ENCODE measurements around the gene LSM4. TPM values are rescaled to one million over a fixed set of nuclear protein-coding genes. Genes with fewer than 3 reads are reported as not detected.

LSM4 gene
- total RNA-seq, 1 donor from 2014 or later = 196 TPM

DNA sequence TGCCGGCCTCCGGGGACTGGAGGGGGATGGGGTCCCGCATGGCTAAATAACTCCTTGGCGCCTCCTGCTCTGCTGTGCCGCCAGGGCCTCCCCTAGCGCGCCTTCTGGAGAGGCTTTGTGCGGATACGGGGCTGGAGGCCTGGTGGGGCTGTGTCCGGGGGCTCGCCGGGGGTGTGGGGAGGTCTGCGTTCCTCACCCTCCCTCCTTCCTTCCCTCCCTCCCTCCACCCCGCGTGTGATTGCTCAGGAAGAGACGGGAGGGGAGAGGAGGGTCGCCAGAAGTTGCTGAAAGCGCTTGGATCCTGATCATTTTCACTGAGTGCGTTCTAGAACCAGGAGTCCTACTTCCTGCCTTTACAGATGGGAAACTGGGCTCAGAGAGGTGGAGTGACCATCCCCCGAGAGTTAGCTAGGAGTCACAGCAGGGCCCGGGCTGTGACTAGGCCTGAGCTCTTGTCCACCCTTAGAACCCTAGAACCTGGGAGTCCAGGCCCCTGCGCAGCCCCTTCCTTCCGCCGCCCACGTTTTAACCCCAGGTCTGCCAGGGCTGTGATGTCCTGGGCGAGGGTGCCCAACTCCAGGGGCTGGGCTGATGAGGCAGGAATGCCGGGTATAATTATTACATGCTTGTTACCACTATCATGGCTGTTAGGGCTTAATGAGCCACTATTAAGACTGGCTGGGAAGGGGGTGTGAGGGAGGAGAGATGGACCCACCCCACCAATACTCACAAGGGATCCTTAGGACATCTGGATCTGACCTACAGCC, 40.7 kb downstream of the LSM4 start:
- Mint-ChIP-seq H3K27me3 (peaks cover 6% of the 10 kb centered on the region), H3K27ac (peak overlapping the region; percentile 96), H3K9me3 (no peaks in the 10 kb centered on the region), H3K4me3 (peak overlapping the region; percentile 84), H3K36me3 (peaks cover 8% of the 10 kb centered on the region), H3K4me1 (ENCODE audit: unreplicated experiment) (peaks cover 37% of the 10 kb centered on the region)
- DNase-seq (ENCODE audit: extremely low spot score, unreplicated experiment) = no peak
- TF ChIP-seq, protein P1, sequence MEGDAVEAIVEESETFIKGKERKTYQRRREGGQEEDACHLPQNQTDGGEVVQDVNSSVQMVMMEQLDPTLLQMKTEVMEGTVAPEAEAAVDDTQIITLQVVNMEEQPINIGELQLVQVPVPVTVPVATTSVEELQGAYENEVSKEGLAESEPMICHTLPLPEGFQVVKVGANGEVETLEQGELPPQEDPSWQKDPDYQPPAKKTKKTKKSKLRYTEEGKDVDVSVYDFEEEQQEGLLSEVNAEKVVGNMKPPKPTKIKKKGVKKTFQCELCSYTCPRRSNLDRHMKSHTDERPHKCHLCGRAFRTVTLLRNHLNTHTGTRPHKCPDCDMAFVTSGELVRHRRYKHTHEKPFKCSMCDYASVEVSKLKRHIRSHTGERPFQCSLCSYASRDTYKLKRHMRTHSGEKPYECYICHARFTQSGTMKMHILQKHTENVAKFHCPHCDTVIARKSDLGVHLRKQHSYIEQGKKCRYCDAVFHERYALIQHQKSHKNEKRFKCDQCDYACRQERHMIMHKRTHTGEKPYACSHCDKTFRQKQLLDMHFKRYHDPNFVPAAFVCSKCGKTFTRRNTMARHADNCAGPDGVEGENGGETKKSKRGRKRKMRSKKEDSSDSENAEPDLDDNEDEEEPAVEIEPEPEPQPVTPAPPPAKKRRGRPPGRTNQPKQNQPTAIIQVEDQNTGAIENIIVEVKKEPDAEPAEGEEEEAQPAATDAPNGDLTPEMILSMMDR (conservative IDR thresholded peaks at IDR 0.05) = peak; percentile 43

DNA sequence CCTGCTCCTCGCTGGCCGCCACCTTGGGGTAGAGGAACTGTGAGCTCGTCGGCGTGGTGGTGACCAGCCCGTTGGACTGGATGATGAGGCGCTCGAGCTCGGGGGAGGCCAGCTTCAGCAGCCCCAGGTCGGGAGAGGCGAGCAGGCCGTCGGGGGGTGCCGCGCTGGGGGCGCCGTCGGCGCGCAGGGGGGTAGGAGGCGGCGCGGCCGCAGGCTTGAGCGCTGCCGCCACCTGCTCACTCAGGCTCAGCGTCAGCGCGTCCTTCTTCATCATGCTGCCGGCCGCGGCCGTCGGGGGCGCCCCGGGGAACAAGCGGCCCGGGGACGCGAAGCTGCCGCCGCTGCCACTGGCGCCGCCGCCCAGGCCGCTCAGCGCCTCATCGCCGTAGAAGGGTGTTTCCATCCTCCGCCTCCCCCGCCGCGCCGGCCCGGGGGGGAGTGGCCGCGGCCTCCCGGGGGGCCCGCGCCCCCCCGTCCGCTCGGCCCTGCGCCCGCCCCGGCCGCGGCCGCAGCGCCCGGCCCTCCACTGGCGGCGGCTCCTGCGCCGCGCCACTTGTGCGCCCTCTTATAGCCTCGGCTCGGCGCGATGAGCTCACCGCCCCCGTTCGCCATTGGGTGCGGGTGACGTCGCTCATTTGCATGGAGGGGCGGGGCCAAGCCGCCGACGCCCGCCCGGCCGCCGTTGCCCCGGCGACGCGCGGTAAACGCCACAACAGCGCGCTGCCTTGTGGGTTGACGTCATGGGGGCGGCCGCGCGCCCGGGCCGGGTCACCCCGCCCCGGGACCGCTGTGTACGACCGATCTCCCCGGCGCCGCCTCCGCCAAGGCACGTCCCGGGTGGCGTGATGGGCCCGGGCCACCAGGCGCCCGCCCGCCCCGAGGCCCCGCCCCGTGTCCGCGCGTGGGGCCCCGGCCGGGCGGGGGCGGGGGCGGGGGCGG, 41.5 kb downstream of the LSM4 start, which contains the start of gene JUND:
Gene JUND, minus strand, starts transcription at position 541 of the 939 bp plus-strand sequence. Its CDS starts 138 bp downstream, at position 403.
- peaks cover 6% of the 10 kb centered on the region for H3K27me3 Mint-ChIP-seq
- no peaks in the 10 kb centered on the region for H3K9me3 Mint-ChIP-seq
- H3K4me3 Mint-ChIP-seq = peak within 1 kb of the TSS; percentile 92
- DNase-seq (ENCODE audit: extremely low spot score, unreplicated experiment) = peak; percentile 99
- H3K27ac Mint-ChIP-seq = peak within 1 kb of the TSS; percentile 96
- H3K36me3 Mint-ChIP-seq = peaks cover 8% of the 10 kb centered on the region
- TF ChIP-seq, protein P1 (conservative IDR thresholded peaks at IDR 0.05) = peak; percentile 21
- peaks cover 28% of the 10 kb centered on the region for H3K4me1 Mint-ChIP-seq (ENCODE audit: unreplicated experiment)

DNA sequence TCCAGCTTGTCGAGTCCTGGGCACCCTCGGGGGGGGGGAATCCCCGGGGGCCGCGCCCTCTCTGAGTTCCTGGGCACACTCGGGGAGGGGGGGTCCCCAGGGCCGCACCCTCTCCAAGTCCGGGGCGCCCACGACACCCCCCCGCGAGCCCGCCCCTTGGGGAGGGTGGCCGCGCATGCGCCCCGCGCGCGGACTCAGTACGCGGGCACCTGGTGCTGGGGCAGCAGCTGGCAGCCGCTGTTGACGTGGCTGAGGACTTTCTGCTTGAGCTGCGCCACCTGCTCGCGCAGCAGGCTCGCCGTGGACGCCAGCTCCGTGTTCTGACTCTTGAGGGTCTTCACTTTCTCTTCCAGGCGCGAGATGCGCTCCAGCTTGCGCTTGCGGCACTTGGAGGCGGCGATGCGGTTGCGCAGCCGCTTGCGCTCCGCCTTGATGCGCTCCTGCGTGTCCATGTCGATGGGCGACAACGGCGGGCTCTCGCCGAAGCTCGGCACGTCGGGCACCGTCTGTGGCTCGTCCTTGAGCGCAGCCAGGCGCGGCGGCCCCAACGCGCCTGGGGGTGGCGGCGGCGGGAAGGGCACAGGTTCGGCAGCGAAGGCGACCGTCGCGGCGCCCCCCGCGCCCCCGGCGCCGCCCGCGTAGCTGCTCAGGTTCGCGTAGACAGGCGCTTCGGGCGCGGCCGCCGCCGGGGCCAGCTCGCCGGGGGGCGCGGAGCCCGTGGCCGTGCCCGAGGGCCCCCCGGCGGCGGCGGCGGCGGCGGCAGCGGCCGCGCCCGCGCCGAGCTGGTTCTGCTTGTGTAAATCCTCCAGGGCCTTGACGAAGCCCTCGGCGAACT, 42.4 kb downstream of the LSM4 start:
- peaks cover 24% of the 10 kb centered on the region for H3K4me1 Mint-ChIP-seq (ENCODE audit: unreplicated experiment)
- H3K4me3 Mint-ChIP-seq = peak overlapping the region; percentile 92
- no peaks in the 10 kb centered on the region for H3K9me3 Mint-ChIP-seq

DNA sequence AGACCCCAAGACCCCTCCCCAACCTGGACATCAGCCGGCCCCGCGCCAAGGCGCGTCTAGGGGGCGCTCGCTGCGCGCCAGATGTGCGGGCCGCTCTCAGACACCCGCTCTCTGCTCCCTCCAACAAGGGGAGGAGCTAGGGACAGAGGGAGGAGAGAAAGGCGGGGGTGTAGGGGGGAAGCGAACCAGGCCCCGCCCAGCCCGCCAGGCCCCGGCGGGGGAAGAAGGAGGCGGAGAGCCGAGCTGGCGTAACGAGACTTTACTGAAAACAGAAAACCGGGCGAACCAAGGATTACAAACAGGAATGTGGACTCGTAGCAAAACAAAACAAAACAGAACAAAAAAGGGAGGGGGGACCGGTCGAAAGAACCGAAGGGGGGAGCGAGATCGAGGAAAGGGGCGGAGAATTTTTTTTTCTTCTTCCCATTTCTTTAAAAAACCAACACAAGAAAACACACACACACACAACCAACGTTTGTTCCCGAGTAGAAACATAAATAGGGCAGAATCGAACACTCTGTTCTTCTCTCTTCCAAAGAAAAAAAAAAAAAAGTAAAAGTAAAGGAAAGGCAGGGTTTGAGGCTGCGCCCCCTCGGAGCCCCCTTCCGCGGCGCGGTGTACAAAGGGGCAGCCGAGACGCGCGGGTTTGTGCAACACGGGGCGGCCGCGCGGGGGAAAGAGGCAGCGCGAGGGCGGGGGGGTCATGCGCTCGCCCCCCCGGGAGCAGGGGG, 43.2 kb downstream of the LSM4 start:
- TF ChIP-seq, protein P1 (conservative IDR thresholded peaks at IDR 0.05) = peak; percentile 95
- Mint-ChIP-seq H3K4me1 (ENCODE audit: unreplicated experiment) (peaks cover 16% of the 10 kb centered on the region), H3K27me3 (peaks cover 6% of the 10 kb centered on the region), H3K9me3 (no peaks in the 10 kb centered on the region), H3K27ac (peak overlapping the region; percentile 99), H3K4me3 (peak overlapping the region; percentile 95), H3K36me3 (peaks cover 8% of the 10 kb centered on the region)
- DNase-seq (ENCODE audit: extremely low spot score, unreplicated experiment) = peak; percentile 96

More for the DNA sequence above, 42.4 kb downstream of the LSM4 start:
- peaks cover 8% of the 10 kb centered on the region for H3K36me3 Mint-ChIP-seq
- peaks cover 6% of the 10 kb centered on the region for H3K27me3 Mint-ChIP-seq
- DNase-seq (ENCODE audit: extremely low spot score, unreplicated experiment) = peak; percentile 79
- TF ChIP-seq, protein P1 (conservative IDR thresholded peaks at IDR 0.05) = no peak
- H3K27ac Mint-ChIP-seq = peak overlapping the region; percentile 99
